SK-N-MC (cell line): Measurements from ENCODE around the gene CCNL1.

Source experiments
- DNase-seq: peaks from one replicate; pipeline ENCODE4 v3.0.0-alpha.2; 2011; ENCODE audit warnings: low read depth, low spot score
- H3K27ac ChIP-seq: fragments of 200-600 bp; sonication (generic); 2 replicates; pipeline ENCODE4 v1.5.1; 2016; ENCODE audit warnings: mixed run types
- H3K36me3 ChIP-seq: fragments of 200-600 bp; sonication (generic); 2 replicates; pipeline ENCODE4 v1.6.1; 2017; ENCODE audit warnings: antibody characterized with exemption, low read length, mixed read lengths; ENCODE audit not compliant: insufficient read depth
- H3K4me3 ChIP-seq: fragments of 200-600 bp; sonication (generic); 2 replicates; pipeline ENCODE4 v1.5.1; 2016
- H3K9ac ChIP-seq: fragments of 200-600 bp; sonication (generic); 2 replicates; pipeline ENCODE4 v1.8.0; 2017; ENCODE audit warnings: mixed run types, mixed read lengths; ENCODE audit not compliant: insufficient read length
- H3K9me3 ChIP-seq: fragments of 200-600 bp; sonication (generic); 2 replicates; pipeline ENCODE4 v1.6.1; 2017; ENCODE audit warnings: low read depth, mild to moderate bottlenecking, antibody characterized with exemption, low read length, moderate library complexity, mixed read lengths
- EZH2 ChIP-seq: fragments of 200-600 bp; sonication (generic); IDR thresholded peaks from one replicate; pipeline ENCODE4 v1.6.1; 2017; ENCODE audit warnings: antibody characterized with exemption
- FOXP2 ChIP-seq: optimal IDR thresholded peaks from 2 replicates; pipeline ENCODE3; 2011; ENCODE audit warnings: mild to moderate bottlenecking, moderate library complexity; ENCODE audit not compliant: insufficient read depth; ENCODE audit errors: extremely low read length, control extremely low read depth
- POLR2AphosphoS5 ChIP-seq: IDR thresholded peaks from 2 replicates; pipeline ENCODE4 v1.6.1; 2012; ENCODE audit warnings: mild to moderate bottlenecking, low read depth, low read length, borderline replicate concordance

CCNL1 gene

DNA sequence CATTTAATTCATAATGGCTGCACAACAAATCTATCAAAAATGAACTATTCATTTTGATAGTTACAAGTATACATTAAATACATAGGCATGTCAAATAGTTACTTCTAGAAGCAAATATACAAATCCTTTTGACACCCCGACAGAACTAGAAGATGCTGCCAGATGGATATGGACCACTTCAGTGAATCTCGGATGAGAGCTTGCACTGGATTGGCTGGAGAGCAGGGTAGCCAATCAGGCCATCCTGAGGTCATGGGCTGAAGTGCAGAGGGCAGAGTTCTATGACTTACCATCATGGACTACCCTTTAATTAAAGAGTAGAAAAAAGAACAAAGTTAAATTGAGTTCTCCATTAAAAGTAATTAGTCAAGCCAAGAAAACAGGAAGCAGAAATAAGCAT, 8.3 kb downstream of the CCNL1 start:
- H3K9ac ChIP-seq: no peak overlapping the region
- no peak overlapping the region for H3K4me3 ChIP-seq
- H3K9me3 ChIP-seq: no peaks in the 10 kb centered on the region
- H3K27ac ChIP-seq: no peak overlapping the region
- no peak for DNase-seq
- H3K36me3 ChIP-seq: peaks cover 99% of the 10 kb centered on the region
- no peak; the same call in 1 of the 2 replicates for TF ChIP-seq POLR2AphosphoS5
- no peak for TF ChIP-seq EZH2

DNA sequence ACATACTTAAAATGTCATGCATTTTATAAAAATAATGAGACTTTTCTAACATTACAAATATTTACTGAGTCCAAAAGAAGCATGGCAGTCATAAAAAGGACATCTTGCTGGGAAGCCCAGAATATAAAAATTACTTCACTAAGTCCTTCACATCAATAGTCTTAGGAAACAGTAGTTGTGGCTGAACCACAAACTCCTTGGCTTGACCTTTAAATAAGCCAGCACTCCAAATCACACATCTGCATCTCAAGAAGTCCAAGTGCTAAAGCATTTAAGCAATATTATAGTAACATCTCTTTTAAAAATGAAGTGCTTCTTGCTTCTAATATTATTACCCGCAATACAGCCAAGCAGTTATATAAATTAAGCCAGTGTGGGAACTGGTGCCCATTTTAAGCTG, 8.8 kb downstream of the CCNL1 start:
- TF ChIP-seq EZH2 (no peak), FOXP2 (no peak), POLR2AphosphoS5 (no peak)
- no peak for DNase-seq
- H3K4me3 ChIP-seq: no peak overlapping the region
- peaks cover 99% of the 10 kb centered on the region for H3K36me3 ChIP-seq
- H3K9ac ChIP-seq: no peak overlapping the region
- H3K9me3 ChIP-seq: no peaks in the 10 kb centered on the region
- H3K27ac ChIP-seq: no peak overlapping the region

DNA sequence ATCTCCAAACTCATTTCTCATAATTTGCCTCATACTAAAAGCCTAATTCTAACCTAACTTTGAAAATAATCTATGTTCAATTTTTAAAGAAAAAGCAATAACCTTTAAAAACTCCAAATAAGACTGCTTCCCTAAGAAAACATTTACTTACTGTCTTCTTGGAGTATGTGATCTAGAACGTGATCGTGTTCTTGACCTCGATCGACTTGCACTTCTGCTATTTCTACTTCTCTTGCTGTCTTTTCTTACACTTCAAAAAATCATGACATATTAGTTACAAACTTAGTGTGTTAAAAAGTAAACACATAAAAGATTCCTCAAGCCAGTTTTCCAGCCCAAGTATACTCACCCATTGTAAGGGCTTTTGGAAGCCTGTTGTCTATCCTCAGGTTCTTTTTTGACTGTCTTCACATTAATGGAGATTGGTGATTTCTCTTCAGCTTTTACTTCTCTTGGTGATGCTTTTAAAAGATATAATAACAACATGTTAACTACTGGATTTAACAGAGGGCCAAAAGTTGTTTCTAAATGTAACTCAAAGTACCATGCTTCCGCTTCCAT, 10.7 kb downstream of the CCNL1 start:
- TF ChIP-seq EZH2: no peak
- no peak for TF ChIP-seq POLR2AphosphoS5
- TF ChIP-seq FOXP2: no peak
- Histone ChIP-seq H3K36me3 (peaks cover 97% of the 10 kb centered on the region), H3K4me3 (no peak overlapping the region), H3K27ac (no peak overlapping the region), H3K9ac (no peak overlapping the region), H3K9me3 (no peaks in the 10 kb centered on the region)
- DNase-seq: no peak

DNA sequence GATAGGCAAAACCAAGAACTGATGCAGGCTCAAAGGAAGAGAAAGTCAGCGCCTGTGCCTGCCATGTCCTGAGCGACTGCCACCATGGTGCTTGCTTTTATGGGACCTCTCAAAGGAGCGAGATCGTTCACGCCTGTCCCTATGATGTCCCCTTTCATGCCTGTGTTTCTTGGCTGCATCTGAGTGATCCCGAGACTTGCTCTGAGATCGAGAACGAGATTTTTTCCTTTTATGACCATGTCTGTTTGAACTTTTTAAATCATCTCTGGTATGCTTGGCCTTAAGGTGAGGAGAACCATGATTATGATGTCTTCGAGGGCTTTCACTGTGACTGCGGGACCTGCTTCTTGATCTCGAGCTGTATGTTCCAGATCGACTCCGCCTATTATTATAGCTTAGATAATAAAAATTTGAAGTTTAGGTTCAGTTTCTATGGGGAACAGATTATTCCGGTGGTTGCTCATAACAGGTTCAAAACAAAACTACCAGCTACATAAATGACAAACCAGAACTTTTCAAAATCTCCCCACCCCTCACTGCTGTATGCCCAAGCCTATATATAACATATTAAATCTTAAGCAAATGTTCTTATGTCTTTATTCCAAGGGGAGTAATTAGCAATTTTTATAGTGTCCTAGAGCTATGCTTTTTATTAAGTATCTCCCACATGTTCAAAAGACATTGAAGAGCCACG, 11.6 kb downstream of the CCNL1 start:
- Histone ChIP-seq H3K4me3 (no peak overlapping the region), H3K9me3 (no peaks in the 10 kb centered on the region), H3K36me3 (peaks cover 97% of the 10 kb centered on the region), H3K27ac (peak overlapping the region; percentile 67; the same call in 1 of the 2 replicates), H3K9ac (no peak overlapping the region)
- DNase-seq: no peak
- TF ChIP-seq POLR2AphosphoS5 (no peak), FOXP2 (no peak), EZH2 (no peak)

DNA sequence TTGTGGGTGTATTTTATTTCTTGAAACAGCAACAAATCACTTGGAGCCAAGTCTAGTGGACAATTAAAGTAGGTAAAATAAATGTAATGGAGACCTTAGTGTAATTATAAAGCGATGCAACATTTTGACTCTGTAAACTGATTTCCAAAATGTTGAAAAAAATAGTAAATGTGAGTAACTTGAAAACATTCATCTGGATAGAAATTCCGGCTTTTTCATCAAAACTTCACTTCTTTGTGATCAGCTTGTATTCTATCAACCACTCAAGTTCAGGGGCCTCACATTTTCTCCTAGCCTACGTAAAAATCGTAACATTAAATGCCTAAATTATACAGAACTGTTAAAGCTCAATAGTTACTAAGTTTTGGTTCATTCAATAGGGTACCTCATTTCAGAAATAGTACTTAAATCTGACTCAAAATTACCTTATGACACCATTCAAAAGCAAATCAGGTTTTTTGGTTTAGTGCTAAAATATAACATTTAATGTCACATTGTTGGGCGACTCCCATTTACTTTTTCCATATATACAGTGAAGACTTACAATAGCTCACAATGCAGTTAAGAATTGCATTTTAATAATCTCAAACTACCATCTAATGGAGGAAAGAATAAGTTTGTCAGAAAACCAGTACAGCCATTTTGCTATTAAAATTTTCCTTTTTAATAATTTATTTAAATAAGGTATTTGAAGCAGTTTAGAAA, 12.7 kb downstream of the CCNL1 start:
- no peak for DNase-seq
- peaks cover 90% of the 10 kb centered on the region for H3K36me3 ChIP-seq
- no peak overlapping the region for H3K4me3 ChIP-seq
- no peak overlapping the region for H3K9ac ChIP-seq
- peak overlapping the region; percentile 67 for H3K27ac ChIP-seq
- no peaks in the 10 kb centered on the region for H3K9me3 ChIP-seq
- TF ChIP-seq POLR2AphosphoS5: no peak
- no peak for TF ChIP-seq EZH2
- TF ChIP-seq FOXP2: no peak

DNA sequence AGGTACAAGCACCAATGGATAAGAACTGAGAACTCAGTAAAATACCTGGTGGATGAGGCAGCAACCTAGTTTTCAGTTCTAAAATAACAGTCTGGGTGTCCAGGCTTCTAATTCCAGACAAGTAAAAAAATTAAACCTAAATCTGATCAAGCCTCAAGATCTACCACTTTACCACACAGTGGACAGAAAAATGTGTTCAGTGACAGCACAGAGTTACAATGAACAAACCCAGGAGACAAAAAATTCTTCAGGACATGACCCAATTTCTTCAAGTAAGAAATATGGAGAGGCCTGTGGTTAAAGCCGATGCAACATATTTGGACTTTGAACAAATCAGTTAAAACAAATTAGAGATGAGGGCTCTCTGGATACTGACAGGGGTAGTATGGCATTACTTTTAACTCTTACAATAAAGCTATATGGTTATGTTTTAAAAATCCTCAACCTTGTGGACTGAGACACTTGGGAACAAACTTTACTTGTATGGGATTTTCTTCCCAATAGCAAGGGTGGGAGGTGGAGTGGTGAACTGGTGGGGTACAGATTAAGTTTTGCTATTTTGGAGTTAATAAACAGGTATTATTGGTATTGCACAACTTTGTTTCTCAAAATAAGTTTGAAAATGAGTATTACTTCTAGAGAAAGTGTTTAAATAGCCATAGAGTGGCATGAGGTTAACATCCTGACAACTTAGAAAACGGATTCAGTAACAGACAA, 14.2 kb downstream of the CCNL1 start:
- no peak for DNase-seq
- peak overlapping the region; percentile 58; the same call in 1 of the 2 replicates for H3K27ac ChIP-seq
- no peak overlapping the region for H3K9ac ChIP-seq
- no peaks in the 10 kb centered on the region for H3K9me3 ChIP-seq
- H3K4me3 ChIP-seq: no peak overlapping the region
- no peak for TF ChIP-seq EZH2
- 0 out of 2 replicates have a peak, but pooled peaks have one; percentile 13 for TF ChIP-seq POLR2AphosphoS5
- peaks cover 75% of the 10 kb centered on the region for H3K36me3 ChIP-seq

DNA sequence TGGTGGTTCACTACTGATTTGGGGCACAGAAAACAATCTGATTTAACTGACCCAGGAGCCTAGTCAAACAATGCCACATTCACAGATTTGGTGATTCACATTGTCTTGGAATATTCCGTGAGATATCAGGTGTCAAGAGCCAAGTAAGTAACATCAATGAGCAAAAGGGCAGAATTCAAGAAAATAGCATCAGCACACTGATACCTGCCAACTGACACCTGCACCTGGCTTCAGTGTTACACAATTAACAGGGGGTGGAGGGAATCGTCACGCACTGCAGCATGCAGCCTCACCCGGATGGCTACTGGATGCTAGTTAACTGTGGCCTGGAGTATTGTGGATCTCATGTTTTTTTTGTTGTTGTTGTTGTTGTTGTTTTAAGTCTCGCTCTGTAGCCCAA, 17.6 kb downstream of the CCNL1 start:
- no peak overlapping the region for H3K4me3 ChIP-seq
- no peaks in the 10 kb centered on the region for H3K9me3 ChIP-seq
- TF ChIP-seq POLR2AphosphoS5: no peak
- no peak for TF ChIP-seq FOXP2
- TF ChIP-seq EZH2: no peak
- DNase-seq: no peak
- H3K9ac ChIP-seq: no peak overlapping the region
- peaks cover 41% of the 10 kb centered on the region for H3K36me3 ChIP-seq
- no peak overlapping the region for H3K27ac ChIP-seq

DNA sequence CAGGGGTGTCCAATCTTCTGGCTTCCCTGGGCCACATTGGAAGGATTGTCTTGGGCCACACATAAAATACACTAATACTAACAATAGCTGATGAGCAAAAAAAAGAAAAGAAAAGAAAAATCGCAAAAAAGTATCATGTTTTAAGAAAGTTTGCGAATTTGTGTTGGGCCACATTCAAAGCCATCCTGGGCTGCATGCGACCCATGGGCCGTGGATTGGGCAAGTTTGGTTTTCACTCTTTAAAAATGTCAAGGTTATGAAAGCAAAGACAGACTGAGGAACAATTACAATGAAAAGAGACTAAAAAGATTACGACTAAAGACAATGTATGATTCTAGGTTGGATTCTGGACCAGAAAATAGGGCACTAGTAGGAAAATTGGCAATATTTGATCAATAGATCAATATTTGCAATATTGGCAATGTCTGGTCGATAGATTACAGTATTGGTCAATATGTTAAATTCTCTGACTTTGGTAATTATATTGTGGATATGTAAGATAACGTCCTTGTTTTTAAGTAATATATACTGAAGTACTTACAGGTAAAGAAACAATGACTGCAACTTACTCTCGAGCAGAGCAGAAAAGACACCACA, 19.9 kb downstream of the CCNL1 start:
- Histone ChIP-seq H3K9me3 (no peaks in the 10 kb centered on the region), H3K9ac (no peak overlapping the region), H3K36me3 (peaks cover 20% of the 10 kb centered on the region), H3K27ac (no peak overlapping the region), H3K4me3 (no peak overlapping the region)
- no peak for DNase-seq
- TF ChIP-seq FOXP2 (no peak), EZH2 (no peak), POLR2AphosphoS5 (no peak)
